Measurements from ENCODE around the gene DNM1L. TPM values are rescaled to one million over a fixed set of nuclear protein-coding genes. Genes with fewer than 3 reads are reported as not detected.

Gene DNM1L
- total RNA-seq, 1 experiment from 2014 or later, result 59.4 TPM

- DNase-seq (ENCODE audit: low spot score), result no peak
- in situ Hi-C loops (cut with HindIII; ENCODE audit: low sequenced_read_pairs), result no loop called here
Observed at GRCh38 chr12:32753605-32754004, 74.5 kb downstream of the DNM1L start.

- no peak for DNase-seq (ENCODE audit: low spot score)
- in situ Hi-C loops (cut with HindIII; ENCODE audit: low sequenced_read_pairs), result no loop called here
Observed at GRCh38 chr12:32754111-32754510, 75.0 kb downstream of the DNM1L start.

- peak; percentile 62 for DNase-seq (ENCODE audit: low spot score)
- in situ Hi-C loops (cut with HindIII; ENCODE audit: low sequenced_read_pairs), result no loop called here
Observed at GRCh38 chr12:32755051-32755653, 76.1 kb downstream of the DNM1L start.

GRCh38 chr12:32755654-32756475 is 76.8 kb downstream of the DNM1L start, which contains the start of gene YARS2:
Gene YARS2, minus strand, starts transcription at chr12:32755897. Its CDS starts 23 bp downstream, at chr12:32755874.
- peak; percentile 98 for DNase-seq (ENCODE audit: low spot score)
- in situ Hi-C loops (cut with HindIII; ENCODE audit: low sequenced_read_pairs), result no loop called here

- DNase-seq (ENCODE audit: low spot score), result no peak
- in situ Hi-C loops (cut with HindIII; ENCODE audit: low sequenced_read_pairs), result no loop called here
Observed at GRCh38 chr12:32756476-32757066, 77.5 kb downstream of the DNM1L start.

GRCh38 chr12:32757157-32757556 is 78.1 kb downstream of the DNM1L start:
- in situ Hi-C loops (cut with HindIII; ENCODE audit: low sequenced_read_pairs), result no loop called here
- no peak for DNase-seq (ENCODE audit: low spot score)

- in situ Hi-C loops (cut with HindIII; ENCODE audit: low sequenced_read_pairs), result no loop called here
- no peak for DNase-seq (ENCODE audit: low spot score)
Observed at GRCh38 chr12:32761716-32762115, 82.6 kb downstream of the DNM1L start.

- DNase-seq (ENCODE audit: low spot score), result no peak
- in situ Hi-C loops (cut with HindIII; ENCODE audit: low sequenced_read_pairs), result no loop called here
Observed at GRCh38 chr12:32765906-32766305, 86.8 kb downstream of the DNM1L start.

GRCh38 chr12:32768518-32768917 is 89.4 kb downstream of the DNM1L start:
- in situ Hi-C loops (cut with HindIII; ENCODE audit: low sequenced_read_pairs), result no loop called here
- DNase-seq (ENCODE audit: low spot score), result no peak

- in situ Hi-C loops (cut with HindIII; ENCODE audit: low sequenced_read_pairs), result no loop called here
Observed at GRCh38 chr12:32770141-32770540, 91.0 kb downstream of the DNM1L start.

GRCh38 chr12:32773691-32774090 is 94.6 kb downstream of the DNM1L start:
- DNase-seq (ENCODE audit: low spot score), result no peak
- in situ Hi-C loops (cut with HindIII; ENCODE audit: low sequenced_read_pairs), result no loop called here

More at GRCh38 chr12:32770141-32770540, 91.0 kb downstream of the DNM1L start:
- DNase-seq (ENCODE audit: low spot score), result no peak

- in situ Hi-C loops (cut with HindIII; ENCODE audit: low sequenced_read_pairs), result no loop called here
- no peak for DNase-seq (ENCODE audit: low spot score)
Observed at GRCh38 chr12:32776258-32776657, 97.2 kb downstream of the DNM1L start.

GRCh38 chr12:32777159-32777558 is 98.1 kb downstream of the DNM1L start:
- in situ Hi-C loops (cut with HindIII; ENCODE audit: low sequenced_read_pairs), result no loop called here
- DNase-seq (ENCODE audit: low spot score), result no peak

GRCh38 chr12:32777691-32778175 is 98.6 kb downstream of the DNM1L start:
- no peak for DNase-seq (ENCODE audit: low spot score)
- in situ Hi-C loops (cut with HindIII; ENCODE audit: low sequenced_read_pairs), result no loop called here

GRCh38 chr12:32780071-32780470 is 101.0 kb downstream of the DNM1L start:
- DNase-seq (ENCODE audit: low spot score), result no peak
- in situ Hi-C loops (cut with HindIII; ENCODE audit: low sequenced_read_pairs), result no loop called here

- in situ Hi-C loops (cut with HindIII; ENCODE audit: low sequenced_read_pairs), result no loop called here
- DNase-seq (ENCODE audit: low spot score), result no peak
Observed at GRCh38 chr12:32783029-32783428, 103.9 kb downstream of the DNM1L start.

GRCh38 chr12:32785557-32785956 is 106.5 kb downstream of the DNM1L start:
- no peak for DNase-seq (ENCODE audit: low spot score)
- in situ Hi-C loops (cut with HindIII; ENCODE audit: low sequenced_read_pairs), result no loop called here

- in situ Hi-C loops (cut with HindIII; ENCODE audit: low sequenced_read_pairs), result no loop called here
Observed at GRCh38 chr12:32788405-32788804, 109.3 kb downstream of the DNM1L start.

GRCh38 chr12:32789446-32789845 is 110.3 kb downstream of the DNM1L start:
- DNase-seq (ENCODE audit: low spot score), result no peak
- in situ Hi-C loops (cut with HindIII; ENCODE audit: low sequenced_read_pairs), result no loop called here

More at GRCh38 chr12:32788405-32788804, 109.3 kb downstream of the DNM1L start:
- no peak for DNase-seq (ENCODE audit: low spot score)

GRCh38 chr12:32789916-32790315 is 110.8 kb downstream of the DNM1L start:
- no peak for DNase-seq (ENCODE audit: low spot score)
- in situ Hi-C loops (cut with HindIII; ENCODE audit: low sequenced_read_pairs), result no loop called here
